HS-5 (cell line): ENCODE data around the gene MLNR.

ENCODE experiments used
- DNase-seq: peaks from one replicate; pipeline ENCODE4 v3.0.0-alpha.2; 2012; ENCODE audit warnings: low read depth

The MLNR gene, protein sequence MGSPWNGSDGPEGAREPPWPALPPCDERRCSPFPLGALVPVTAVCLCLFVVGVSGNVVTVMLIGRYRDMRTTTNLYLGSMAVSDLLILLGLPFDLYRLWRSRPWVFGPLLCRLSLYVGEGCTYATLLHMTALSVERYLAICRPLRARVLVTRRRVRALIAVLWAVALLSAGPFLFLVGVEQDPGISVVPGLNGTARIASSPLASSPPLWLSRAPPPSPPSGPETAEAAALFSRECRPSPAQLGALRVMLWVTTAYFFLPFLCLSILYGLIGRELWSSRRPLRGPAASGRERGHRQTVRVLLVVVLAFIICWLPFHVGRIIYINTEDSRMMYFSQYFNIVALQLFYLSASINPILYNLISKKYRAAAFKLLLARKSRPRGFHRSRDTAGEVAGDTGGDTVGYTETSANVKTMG

DNA sequence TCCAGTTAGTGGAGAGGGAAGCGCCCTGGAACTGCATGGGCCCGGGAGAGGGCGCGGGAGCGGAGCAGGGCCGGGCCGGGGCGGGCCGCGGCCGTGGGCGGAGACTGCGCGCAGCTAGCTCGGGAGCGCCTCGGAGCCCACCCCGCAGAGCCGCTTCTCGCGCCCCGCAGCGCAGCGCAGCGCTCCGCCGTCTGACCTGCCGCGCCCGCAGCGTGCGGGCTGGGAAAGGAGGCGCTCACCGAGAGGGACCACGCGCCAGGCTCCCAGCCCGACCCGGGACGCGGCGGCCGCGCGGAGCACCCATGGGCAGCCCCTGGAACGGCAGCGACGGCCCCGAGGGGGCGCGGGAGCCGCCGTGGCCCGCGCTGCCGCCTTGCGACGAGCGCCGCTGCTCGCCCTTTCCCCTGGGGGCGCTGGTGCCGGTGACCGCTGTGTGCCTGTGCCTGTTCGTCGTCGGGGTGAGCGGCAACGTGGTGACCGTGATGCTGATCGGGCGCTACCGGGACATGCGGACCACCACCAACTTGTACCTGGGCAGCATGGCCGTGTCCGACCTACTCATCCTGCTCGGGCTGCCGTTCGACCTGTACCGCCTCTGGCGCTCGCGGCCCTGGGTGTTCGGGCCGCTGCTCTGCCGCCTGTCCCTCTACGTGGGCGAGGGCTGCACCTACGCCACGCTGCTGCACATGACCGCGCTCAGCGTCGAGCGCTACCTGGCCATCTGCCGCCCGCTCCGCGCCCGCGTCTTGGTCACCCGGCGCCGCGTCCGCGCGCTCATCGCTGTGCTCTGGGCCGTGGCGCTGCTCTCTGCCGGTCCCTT, at the start of gene MLNR:
Gene MLNR, plus strand, starts transcription at position 303 of the 820 bp plus-strand sequence. Its CDS starts 0 bp downstream, at position 303.
- no peak for DNase-seq

DNA sequence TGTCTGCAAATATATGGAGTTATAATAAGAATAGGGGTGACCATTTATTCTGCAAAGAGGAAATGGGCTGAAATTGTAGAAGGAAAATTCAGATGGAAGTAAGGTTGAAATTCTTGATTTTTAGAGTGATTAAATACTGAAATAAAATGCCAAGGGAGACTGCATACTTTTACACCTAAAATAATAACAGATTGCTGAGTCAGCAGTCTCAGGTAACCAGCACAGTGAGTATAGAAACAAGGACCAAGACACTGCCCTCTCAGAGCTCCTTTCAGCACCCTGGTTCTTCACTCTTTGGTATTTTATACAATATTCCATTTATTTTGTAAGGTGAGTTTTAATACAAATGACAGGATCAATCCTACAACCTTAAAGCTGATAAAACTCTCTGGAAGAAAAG, 48.8 kb upstream of the MLNR start:
- no peak for DNase-seq

DNA sequence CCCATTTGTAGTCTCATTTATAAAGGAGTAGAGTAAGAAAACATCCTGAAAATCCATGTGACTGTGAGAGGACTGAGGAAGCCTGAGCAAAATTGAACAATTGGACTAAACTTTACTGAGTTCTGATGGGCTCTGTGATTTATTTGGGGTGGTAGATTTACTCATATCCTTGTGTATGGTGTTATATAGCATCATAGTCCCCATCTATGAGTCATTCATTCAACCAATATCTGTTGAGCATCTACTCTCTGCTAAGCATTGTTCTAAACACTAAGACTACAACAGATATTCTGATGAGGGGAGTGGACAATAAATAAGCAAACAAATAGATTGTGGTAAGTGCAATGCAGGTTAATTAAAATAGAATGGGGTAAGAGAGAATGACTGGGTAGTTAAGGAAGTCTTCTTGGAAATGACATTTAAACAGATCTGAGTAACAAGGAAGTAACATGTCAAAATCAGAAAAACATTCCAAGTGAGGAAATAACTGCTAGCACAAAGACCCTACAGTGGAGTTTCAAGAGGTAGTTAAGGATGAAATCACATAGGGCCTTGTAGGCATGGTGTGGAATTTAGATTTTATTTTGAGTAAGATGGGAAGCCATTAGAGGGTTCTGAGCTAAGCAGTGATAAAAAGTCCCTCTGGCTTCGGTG, 36.3 kb upstream of the MLNR start:
- no peak for DNase-seq

DNA sequence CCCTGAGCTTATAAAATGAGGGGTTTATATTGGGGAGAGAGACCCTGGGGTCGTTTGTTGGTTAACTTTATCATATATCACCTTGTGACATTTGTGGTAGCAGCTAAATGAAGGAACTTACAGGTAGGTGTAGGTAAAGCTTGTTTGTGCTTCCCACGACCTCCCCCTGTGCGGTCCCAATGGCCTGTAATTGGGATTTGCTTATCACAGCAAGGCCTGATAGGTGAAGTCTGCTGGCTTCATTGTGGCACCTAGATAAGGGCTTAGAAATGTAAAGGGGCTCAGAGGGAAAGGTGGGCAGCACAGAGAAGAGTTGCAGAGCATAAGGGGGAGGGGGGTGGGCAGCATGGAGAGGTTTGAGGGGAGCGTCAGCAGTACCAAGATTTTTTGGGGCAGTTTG, 35.5 kb upstream of the MLNR start:
- no peak for DNase-seq

DNA sequence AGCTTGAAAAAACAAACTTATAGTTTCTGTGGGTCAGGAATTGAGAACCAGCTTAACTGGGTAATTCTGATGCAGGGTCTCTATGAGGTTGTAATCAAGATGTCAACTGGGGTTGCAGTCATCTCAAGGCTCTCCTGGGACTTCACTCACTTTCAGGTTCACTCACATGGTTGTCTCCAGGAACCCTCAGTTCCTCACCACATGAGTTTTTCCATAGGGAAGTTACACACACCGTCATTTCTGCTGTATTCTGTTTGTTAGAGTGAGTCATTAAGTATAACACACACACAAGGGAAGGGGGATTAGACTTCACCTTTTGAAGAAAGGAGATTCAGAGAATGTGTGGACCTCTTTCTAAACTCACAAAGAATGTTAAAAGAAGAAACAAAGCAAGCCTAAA, 34.9 kb upstream of the MLNR start:
- DNase-seq, result no peak

DNA sequence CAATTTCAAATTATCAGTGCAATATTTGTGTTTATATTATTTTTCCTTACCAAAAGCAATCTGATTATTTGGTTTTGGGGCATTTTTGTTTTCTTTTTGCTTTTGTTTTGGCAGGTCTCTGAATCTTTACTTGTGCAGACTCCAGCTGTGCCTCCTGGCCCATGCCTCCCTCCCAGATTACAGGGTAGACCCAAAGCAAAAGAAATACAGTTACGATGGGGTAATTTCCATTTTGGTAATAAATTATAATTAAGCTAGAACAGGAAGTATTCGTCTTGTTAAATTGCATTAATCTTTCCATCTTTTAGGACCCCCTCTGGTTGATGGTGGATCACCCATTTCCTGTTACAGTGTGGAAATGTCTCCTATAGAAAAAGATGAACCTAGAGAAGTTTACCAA, 29.2 kb upstream of the MLNR start:
- no peak for DNase-seq

DNA sequence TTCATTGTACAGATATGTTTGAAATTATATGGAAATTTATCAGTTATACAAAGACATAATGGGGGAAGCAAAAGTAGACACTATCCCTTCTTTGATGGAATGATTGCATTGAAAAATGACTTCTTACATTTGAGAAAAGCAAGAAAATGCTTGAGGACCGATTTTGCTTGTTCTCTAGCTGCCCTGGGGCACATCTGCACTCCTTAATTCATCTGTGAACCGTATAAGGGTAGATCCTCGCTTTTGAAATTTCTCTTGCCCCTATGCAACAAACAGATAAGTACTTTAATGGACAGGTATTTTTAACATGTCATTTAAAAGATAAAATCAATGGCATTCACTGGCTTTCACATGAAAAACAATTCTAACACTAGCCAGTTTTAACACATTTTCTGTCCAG, 13.5 kb upstream of the MLNR start:
- no peak for DNase-seq

DNA sequence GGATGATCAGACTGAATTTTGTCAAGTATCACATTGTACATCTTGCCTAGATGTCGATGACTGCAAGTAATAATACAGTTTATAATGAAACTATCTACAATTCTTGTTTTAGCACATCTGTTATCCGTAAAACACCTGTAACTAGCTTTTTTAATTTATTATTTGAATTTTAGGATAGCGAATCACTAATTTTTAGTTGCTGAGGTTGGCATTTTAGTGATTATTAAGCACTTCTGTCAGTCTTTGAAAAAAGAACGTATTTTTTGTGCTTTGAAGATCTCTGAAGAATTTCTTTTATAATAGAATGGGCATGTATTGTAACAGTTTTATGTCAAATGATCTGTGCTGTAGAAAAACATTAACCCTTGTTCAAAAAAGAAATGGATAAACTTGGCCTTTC, 11.5 kb upstream of the MLNR start:
- DNase-seq, result no peak

DNA sequence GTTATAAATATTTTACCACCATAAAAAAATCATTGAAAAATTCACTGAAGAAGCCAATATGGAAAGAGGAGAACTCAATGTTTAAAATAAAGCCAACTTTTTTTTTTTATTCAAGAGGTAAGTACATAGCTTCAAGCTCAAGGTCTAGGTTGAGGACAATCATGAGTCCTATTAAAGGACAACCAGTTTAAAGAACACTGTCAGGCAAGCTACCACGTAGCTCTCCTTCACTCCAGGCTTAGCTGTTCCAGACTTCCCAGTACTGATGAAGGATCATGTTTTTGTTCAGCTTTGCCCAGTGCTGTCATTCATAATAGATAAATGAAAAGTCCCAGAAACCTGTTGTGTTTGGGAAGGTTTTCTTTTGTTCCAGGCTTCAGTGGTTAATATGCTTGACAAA, 10.0 kb upstream of the MLNR start:
- no peak for DNase-seq

DNA sequence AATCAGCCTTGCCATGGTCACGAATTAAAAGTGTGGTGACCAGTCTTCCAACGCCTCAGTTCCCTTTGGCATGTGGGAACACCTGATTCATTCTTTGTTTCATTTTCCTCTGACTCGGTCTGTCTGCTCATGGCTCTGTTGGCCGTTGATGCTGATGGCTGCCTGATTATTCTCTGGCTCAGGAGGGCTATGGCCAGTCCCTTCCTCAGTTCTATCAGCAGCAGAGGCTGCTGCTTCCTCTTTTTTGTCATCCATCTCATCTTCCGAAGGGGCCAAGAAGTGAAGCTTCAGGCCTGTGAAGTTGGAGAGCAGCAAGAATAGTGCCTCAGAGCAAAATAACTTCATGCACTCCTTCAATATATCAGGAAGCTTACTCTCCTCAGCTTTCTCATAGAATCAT, 9.5 kb upstream of the MLNR start:
- no peak for DNase-seq

DNA sequence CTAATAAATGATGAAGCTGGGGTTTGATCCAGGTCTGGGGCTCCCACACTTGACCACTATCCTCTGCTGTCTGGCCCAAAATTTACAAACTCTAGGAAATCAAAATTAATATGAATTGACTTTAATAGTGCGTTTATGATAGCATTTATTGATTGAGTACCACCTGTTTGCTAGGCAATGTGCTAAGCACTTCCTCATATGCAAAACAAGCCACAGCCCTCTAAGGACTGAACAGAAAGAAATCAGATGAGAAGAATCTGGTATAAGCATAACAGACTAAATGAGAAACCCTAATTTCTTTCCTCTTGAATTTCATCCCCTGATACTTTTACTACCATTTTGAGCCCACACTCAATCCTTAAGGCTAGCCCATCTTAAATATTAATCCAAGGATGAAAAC, 6.6 kb upstream of the MLNR start:
- no peak for DNase-seq

DNA sequence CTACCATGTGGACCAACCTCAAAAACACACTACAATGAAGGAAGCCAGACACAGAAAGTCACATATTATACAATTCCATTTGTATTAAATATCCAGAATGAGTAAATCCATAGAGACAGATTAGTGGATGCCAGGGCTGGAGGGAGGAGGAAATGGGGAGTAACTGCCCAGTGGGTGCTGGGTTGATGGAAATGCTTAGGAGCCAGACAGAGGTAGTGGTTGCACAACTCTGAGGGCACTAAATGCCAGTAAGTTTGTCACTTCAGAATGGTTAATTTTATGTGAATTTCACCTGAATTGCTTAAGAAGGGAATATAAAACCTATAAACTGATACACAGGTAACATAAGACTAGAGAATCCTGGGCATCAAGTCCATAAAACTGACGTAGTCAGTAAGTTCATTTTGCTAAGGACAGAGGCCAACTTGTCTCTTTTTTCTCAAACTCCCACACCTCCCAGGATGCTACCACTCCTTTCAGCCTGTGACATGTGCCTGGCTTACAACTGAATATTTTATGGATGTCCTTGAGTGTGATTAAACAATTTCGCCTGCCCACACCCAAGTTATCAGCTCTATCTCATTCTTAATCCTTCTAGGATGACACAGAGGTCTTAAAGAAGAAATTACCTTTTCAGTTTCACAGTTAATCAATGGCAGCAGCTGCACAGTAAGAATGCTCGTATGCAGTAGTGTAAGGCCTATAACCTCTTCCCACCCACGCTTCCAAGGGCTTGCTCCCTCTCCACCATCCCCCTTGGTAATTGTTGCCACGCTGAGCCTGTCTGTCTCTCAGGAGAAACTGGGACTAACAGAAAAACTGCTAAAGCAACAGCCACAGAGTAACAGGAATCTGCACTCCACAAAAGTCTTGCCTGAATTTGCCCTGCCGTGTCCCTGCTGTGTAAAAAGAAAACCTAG, 5.9 kb upstream of the MLNR start:
- no peak for DNase-seq

DNA sequence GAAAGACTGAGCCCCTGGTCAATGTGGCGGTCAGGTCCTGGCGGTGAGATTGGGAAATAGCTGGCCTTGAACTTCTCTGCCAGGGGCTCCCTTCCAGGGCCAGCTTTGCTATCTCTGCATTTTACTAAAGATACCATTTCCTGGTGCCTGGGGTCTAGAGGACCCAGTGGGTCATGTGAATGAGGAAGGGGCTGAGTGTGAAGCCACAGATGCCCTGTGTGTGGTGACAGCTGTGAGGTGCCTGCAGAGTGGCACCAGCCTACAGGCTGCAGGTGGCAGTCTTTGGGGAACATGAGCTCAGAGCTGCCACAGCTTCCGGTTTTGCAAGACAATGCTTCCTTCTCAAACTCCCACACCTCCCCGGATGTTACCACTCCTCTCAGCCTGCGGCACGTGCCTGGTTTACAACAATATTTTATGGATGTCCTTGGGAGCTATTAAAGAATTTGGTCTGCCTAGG, 5.2 kb upstream of the MLNR start:
- no peak for DNase-seq

DNA sequence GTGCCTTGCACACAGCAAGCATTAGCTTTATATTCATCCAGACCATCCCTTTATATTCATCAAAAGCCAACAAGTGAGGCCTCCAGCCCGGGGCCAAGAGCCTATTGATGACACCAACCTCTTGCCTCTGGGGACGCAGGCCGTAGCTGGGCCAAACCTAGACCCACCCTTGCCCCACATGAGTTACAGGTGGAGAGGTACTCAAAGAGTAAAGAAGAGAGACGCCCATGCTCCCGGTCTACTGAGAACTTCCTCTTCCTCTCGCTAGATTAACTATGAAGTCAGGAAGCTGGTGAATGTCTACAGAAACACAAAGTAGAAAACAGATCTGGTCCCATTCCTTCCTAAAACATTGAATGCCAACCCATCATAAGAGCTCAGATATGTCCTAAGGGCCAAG, 3.8 kb upstream of the MLNR start:
- no peak for DNase-seq

DNA sequence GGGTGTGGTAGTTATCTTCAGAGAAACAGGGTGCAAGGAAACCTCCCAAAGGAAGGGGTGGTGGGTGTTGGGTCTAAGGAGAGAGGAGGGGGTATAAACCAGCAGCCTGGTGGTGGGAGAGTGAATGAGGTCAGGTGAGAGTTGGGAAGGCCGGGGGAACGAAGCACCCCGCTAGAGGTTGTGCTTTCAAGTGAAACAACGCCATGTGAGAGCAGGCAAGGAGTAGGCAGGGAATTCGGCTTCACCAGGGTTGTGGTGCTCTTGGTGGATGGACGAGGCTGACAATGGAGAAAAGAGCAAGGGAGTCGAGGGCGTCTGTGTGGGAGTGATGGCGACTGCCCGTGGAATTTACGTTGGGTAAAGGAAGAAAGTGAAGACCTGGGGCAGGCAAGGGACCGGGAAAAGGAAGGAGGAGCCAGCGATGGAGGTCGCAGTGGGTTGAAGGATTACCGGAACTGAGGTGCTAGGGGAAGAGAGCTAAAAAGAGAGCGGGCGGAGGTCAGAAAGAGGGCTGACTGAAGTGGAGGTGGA, 2.1 kb upstream of the MLNR start:
- DNase-seq, result no peak

DNA sequence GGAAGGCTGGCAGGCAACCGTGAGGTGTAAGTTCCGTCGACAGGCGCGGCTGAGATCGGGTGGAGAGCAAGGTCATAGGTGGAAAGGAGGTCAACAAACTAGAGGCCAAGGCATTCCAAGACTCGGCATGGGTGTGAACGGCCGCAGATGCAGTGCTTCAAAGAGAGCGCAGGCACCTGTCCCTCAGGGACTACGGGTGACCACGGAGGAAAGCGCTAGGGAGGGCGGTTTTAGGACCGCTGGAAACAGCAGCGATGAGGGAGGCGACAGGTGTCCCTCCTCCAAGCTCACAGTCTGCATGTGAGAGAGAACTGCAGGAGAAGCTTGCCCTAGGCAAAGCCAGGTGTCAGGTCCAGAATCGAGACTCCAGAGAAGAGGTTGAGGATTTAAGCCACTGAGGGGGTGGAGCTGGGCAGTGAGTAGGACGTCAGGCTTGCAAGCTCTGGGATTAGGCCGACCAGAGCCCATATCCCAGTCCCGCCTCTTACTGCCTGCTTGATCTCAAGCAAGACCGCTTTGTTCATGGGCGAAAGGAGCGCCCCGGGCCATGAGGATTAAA, 1.6 kb upstream of the MLNR start:
- DNase-seq, result no peak

DNA sequence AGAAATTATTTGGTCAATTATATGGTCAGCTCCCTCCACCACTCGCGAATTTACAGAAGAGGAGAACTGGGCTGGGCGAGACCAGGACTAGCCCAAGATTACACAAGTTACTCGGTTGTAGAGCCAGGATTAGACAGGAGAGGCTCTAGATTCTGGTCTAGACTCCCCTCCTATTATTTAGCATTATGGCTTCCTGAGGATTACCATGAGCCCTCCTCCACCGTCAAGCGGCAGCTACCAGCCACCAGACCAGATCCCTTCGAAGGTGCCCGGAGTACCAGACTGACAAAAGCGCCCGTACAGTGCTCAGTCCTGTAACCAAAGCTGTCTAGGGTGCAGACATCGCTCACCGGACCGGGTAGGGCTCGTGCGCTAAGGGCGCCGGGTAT, 497 bp upstream of the MLNR start:
- DNase-seq, result no peak

DNA sequence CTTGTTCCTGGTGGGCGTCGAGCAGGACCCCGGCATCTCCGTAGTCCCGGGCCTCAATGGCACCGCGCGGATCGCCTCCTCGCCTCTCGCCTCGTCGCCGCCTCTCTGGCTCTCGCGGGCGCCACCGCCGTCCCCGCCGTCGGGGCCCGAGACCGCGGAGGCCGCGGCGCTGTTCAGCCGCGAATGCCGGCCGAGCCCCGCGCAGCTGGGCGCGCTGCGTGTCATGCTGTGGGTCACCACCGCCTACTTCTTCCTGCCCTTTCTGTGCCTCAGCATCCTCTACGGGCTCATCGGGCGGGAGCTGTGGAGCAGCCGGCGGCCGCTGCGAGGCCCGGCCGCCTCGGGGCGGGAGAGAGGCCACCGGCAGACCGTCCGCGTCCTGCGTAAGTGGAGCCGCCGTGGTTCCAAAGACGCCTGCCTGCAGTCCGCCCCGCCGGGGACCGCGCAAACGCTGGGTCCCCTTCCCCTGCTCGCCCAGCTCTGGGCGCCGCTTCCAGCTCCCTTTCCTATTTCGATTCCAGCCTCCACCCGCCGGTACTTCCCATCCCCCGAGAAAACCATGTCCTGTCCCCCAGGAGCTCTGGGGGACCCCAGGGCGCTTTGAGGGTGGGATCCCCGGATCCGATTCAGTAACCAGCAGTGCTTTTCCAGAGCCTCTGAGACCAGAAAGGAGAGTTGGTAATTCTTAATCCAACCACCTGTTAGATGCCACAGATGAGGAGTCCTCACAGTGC, 885 bp downstream of the MLNR start:
- no peak for DNase-seq

DNA sequence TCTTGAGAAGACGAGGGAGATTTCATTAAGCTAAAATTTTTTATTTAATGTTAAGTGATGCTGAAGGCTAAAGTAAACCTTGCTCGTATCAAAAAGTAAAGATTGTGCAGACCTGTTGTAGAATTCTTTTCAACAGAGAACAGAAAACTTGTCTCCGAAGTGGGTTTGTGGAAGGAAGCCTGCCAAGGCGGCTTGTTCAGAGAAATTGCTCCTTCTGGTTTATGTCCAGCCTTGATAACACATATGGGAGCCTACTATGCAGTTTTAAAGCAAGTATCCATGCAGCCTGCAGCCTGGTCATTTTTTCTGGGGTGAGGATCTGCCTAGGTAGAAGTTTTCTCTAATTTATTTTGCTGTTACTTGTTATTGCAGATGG, 1.4 kb downstream of the MLNR start:
- no peak for DNase-seq

DNA sequence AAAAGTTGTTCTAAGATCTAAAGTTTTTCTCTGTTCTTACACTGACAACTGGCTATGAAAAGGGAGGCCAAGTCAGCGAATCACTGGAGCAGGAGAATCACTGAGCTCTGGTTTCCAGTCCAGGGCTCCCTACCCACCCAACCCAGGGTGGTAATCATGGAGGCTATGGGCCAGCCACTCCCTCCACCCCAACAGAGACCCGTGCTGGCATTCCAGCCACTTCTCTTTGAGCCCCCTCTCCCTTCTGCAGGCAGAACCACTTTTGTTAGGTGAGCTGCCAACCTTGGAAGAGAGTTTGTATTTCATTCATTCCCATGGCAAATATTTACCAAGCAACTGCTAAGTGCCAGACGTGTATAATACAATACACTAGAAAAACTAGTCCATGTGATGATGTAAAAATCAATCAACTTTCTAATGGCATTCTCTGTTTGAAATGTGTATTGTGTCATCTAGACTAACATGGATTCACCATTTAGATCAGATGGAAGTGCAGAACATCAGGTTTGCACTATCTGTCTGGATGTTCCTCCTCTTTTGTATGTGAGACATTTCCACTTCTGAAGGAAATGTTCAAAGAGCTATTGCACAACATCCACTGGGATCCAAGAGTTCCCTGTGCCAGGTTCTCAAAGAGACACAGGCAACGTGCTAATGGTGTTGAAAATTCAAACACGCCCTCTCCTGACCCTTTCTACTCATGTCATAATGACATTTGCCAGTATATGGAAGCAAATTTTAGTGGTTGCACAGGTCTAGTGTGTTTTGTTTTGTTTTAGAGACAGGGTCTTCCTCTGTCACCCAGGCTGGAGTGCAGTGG, 5.3 kb downstream of the MLNR start:
- DNase-seq, result no peak
